ENCODE results near the gene NACC2.

Gene NACC2, protein sequence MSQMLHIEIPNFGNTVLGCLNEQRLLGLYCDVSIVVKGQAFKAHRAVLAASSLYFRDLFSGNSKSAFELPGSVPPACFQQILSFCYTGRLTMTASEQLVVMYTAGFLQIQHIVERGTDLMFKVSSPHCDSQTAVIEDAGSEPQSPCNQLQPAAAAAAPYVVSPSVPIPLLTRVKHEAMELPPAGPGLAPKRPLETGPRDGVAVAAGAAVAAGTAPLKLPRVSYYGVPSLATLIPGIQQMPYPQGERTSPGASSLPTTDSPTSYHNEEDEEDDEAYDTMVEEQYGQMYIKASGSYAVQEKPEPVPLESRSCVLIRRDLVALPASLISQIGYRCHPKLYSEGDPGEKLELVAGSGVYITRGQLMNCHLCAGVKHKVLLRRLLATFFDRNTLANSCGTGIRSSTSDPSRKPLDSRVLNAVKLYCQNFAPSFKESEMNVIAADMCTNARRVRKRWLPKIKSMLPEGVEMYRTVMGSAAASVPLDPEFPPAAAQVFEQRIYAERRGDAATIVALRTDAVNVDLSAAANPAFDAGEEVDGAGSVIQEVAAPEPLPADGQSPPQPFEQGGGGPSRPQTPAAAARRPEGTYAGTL

DNA sequence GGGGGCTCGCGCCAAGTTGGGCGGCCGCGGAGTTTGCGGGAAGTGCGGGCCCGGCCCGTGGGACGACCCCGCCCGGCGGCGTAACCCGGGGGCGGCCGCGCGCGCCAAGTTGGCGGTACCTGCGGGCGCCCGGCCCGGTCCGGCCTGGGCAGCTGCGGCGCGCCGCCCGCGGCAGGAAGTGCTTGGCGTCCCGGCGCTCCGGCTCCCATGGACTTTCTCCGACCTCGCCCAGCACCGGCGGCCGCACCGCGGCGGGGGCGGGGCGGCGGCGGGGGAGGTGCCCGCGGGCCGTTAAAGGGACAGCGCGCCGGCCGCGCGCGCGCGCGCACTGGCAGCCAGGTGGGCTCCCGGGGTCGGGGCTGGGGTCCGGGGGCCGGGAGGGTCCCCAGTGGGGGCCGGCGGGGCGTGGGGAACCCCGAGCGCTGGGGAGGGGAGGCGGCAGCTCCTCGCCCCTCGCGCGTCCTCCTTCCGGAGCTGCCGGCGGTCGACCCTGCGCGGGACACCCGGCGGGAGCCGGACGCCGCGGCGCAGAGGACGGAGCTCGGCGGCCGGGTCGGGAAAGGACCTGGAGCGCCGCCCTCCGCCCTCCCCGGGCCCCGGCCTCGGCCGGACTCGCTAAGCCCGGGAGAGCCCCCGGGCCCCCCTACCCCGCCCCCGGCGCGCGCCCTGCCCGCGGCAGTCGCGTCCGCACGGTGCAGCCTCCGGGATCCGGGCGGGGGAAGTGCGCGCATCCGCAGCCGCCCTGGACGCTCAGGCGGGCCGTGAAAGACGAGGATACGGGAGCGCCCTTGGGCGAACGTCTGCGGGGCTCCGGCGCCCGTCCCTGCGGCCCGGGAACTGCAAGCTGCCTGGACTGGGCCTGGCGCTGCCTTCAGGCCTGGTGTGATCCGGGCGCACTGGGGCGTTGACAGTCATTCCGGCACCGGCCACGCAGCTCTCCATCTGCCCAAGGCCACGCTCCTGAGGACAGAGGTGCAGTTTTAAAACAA lies at the start of gene NACC2:
Gene NACC2 (minus strand): TSS at position 220 of the 989 bp plus-strand sequence. CDS start 44,768 bp downstream, outside the sequence.
- no peak for DNase-seq (ENCODE audit: low read depth)

DNA sequence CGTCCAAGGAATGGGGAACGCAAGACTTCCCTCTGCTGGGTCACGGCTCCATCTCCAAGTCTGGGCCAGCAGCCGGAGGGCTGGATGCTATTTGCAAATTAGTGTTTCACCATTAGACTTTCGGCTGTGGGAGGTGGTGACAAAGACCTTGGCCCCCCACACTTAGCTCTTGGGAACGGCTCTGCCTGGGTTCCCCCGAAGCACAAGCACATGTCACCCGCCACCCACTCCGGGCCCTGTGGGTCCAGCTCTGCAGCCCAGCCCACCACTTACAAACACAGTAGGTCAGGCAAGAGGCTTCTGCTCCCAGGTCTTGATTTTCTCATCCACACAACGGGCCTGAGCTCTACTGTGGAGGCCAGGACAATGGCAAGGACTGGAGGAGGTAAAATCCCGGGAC lies 49.4 kb upstream of the NACC2 start:
- DNase-seq (ENCODE audit: low read depth) = no peak

DNA sequence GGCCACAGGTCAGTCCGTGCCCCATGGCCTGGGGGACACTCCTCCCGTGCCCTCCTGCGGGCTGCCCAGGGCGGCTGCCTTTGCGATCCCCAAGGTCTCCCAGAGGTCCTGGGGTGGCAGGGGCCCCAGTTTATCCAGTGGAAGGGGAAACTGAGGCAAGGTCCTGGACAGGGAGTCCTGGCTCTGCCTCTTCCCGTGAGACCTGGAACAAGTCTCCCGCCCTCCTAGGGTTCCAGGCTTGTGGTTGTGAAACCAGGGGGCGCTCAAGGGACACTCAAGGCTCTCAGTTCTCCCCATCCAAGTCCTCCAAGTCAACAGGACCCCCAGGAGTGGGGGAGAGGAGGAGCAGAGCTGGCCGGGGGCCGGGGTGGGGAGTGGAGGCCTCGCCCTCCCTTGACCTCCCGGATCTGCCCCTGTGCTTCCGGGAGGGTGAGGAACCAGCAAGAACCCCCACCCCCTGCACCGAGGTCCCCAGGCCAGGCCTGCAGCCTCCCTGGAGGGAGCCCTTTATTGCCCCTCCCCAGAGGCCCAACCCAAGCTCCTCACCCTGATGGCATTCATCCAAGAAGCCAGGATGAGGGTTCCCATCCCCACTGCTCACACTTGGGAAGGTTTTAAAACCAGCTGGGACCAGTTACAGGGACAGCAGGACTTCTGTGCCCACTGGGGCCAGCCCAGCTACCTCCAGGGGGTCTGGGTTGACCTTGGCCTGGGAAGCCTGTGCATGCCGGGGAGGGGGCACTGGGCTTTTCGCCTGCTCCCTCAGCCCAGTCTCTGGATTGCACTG lies 48.3 kb upstream of the NACC2 start:
- DNase-seq (ENCODE audit: low read depth) = no peak

DNA sequence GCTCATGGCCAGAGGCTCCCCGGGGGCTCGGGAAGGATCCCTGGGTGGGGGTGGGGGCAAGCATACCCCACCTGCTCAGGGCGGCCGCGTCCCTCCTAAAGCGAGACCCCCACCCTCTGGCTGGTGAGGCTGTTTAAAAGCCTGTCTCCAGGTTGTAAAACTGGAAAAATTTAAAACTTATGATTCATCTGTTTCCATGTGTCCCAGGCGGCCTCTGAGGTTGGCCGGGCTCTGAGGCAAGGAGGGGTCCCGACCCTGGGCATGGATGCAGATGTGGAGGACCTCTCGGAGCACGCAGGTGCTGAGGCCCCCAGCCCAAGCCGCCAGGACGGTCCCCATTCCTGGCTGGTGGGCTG lies 47.7 kb upstream of the NACC2 start:
- DNase-seq (ENCODE audit: low read depth) = no peak

DNA sequence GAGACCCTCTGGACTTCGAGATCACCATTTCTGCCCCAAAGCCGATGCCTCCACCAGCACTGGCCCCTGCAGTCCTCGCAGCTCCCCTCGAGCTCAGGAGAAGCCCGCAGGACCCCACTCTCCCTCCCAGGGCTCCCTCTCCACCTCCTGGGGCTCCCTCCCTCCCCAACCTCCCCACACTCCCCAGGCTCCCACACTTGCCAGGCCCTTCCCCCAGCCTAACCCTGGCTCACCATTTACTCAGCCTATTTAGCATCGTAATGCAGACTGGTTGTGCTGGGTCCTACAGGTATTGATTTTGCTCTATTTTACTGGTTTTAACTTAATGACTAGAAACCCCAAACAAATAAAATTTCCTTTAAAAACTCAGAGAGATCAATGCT lies 47.3 kb upstream of the NACC2 start:
- no peak for DNase-seq (ENCODE audit: low read depth)

DNA sequence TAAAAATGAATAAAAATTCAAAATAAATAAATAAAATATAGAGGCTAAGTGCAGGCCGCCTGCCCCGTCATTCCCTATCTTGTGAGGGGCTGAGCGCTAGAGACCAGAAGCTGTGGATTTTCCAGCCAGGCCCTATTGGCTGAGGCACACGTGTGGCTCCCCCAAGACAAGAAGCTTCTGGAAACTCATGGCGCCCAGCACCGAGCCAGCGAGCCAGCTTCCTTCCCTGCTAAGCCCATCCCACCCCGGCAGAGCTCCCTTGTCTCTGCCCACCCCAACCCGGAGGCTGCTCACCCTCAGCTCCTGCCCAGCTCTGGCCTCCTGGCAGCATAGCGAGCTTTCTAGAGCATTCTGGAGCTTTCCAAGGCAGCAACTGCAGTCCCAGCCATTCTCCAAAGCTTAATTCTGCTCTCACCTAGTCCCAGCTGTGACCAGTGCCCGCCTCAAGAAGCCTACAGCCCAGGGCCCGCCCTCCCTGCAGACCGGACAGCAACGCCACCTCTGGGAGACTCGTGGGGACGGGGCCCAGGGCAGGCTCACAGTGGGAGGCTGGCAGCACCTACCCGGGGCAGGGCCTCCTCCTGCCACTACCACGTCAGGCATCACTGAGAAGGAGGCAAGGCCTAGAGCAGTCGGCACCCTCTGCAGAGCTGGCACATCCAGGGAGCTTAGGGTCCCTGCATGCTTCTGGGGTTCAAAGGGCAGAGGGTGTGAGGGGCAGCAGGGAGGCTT lies 46.8 kb upstream of the NACC2 start:
- no peak for DNase-seq (ENCODE audit: low read depth)

DNA sequence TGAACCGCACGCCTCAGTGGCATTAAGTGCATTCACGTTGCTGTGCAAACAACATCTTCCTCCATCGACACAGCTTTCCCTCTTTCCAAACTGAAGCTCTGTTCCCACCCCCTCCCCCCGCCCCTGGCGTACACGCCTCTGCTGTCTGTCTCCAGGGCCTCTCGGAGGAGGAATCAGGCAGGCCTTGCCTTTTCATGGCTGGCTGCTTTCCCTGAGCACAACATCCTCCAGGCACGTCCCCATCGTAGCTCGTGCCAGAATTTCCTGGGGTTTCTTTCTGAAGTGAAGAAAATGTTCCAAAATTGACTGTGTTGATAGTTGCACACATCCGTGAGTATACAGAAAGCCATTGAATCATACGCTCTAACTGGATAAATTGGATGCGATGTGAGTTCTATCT lies 45.9 kb upstream of the NACC2 start:
- DNase-seq (ENCODE audit: low read depth) = no peak

DNA sequence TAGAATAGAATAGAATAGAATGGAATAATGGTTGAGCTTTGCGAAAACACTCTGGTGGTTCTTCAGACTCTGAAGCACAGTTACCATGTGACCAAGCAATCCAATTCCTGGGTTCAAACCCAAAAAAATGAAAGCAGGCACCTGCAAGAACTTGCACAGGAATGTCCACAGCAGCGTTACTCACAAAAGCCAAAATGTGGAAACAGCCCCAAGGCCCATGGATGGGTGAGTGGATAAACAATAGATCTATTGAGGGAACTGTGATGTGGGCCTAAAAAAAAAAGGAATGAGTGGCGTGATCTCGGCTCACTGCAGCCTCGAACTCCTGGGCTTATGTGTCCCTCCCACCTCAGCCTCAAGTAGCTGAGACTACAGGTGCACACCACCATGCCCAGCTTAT lies 45.0 kb upstream of the NACC2 start:
- DNase-seq (ENCODE audit: low read depth) = no peak

DNA sequence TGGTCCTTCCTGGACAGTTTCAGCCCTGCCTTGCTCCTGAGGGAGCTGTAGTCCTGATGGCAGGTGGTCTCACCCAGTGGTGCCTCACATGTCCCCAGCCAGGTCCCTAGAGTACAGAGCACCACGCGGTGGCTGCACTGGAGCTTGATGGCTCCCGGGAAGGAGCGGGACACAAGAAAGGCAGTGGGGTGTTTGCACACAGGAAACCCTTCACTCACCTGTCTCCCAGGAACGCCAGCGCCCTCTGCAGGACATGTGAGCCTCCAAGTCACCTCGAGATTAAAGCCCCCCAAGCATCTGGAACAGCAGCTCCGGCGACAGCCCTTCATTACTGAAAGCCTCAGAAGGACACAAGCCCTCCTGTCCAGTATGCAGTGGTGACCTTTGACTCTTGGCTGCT lies 43.5 kb upstream of the NACC2 start:
- DNase-seq (ENCODE audit: low read depth) = no peak

DNA sequence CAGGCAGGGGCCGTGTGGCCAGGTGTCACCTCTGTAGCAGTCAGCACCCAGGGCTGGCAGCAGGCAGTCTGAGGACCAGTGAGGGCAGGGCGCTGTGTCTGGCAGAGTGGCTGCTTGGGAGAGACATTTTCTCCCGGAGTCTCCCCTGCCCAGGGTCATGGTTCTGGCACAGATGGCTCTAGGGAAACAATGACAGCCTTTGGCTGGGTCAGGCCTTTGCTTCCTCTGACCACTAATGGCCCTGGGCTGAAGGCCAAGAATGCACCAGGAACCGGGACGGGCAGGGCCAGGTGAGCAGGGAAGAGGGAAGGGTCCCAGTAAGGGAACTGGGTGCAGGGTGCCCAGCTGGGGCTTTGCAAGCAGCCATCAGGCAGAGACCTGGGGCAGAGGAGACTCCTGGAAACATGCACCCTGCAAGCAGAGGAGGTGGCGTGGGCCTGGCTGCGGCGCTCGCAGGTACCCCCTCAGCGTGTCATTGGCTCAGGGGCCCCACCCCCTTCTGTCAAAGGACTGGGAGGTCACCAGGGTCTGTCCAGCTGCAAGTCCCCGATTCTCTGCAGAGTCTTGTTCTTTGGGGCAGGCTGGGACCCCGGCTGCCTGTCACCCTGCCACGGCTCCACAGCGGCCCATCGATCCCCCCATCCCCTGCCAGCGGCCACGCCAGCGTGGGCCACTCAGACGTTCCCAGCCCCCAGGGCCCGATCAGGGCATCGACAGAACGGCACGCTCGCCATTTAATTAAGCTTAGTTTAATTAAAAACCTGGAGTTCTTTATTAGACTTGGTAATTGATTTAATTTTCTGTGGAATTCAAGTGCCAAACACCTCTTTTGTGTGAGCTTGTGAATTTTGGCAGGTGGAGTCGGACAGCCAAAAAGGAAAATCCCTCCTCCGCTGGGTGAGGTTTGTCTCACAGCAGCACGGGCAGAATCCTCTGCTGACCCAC lies 42.5 kb upstream of the NACC2 start:
- no peak for DNase-seq (ENCODE audit: low read depth)

DNA sequence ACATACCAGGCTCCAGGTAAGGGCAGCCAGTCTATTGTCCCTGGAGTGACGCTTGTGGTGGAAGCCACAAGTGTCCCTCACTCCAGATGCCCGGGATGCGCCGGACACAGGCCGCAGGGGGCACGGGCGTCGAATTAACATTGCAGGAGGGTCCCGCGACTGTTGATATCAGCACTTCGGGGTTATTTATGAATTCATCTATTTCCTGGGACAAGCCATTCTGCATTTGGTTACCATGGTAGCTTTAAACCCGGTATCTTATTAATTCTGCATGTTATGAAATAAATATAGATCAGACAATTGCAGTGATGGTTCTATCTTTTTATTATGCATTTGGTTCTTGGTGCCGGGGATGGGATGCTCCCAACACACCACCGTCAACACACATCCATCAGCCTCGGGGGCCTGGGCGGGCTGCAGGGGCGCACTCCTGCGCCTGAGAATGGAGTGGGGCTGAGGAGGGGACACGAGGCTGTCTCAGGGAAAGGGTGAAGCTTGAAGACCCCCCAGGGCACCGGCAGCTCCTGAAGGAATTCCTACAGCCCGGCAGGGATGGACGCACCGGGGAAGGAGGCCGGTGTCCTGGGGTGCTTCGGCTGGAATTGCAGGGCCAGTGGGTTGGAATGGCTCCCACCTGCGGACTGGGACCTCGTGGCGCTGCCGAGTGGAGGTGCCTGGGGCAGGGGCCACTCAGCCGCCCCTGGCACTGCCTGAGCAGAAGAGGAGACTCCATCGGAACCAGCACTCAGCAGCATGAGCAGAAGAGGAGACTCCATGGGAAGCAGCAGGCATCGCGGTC lies 41.2 kb upstream of the NACC2 start:
- no peak for DNase-seq (ENCODE audit: low read depth)

DNA sequence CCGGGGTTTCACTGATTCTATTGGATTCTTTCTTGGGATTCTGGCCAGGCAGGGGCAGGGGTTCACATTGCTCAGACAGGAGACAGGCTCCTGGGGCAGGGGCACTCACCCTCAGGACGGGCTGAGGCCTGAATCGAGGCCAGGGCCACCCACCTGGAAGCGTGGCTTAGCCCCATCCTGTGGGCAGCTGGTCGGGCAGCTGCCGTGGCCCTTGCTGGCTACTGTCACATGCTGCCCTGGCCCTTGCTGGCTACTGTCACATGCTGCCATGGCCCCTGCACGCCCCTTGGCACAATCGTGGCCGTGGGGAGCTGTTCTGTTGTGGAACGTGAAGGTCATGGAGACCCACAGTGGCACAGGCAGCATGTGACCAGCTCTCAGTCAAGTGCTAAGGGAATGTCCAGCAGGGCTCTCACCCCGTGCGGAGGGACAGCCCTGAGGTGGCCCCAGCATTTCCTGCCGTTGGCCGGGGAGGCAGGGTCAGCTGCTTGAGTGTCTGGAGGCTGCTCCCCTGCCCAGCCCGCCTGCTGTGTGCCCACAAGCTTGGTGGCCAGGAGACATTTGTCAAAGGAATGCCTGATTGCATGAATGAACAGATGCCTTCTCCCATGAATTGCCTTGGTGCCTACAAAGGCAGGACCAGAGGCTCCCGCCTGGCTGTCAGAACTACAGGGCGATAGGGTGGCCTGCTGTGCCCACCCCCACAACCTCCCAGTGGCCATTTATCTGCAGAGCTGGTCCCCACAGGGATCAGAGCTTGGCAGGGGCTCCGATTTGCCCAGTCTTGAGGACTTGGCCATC lies 40.4 kb upstream of the NACC2 start:
- no peak for DNase-seq (ENCODE audit: low read depth)

DNA sequence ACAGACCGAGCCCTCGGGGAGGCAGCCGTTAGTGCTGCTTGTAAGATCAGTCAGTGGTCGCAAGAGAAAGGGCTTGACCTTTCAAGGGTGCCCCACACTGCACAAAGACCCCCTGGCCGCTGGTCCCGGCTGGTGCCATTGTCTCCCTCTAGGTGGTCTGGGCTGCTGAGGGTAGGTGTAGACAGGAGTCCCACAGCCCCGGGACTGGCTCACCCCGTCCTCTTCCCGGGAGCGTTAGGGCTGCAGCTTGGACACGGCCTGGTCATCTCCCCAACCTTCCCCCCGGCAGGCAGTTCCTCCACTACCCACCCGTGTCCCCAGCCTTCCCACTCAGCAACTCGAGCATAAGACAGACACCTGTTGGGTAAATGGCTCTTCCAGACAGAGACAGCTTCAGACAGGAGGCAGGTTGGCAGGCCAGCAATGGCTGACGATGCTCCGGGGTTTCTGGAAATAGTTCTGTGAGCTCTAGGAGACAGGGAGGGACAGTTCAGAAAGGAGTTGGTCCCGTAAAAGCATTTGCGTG lies 38.9 kb upstream of the NACC2 start:
- DNase-seq (ENCODE audit: low read depth) = no peak

DNA sequence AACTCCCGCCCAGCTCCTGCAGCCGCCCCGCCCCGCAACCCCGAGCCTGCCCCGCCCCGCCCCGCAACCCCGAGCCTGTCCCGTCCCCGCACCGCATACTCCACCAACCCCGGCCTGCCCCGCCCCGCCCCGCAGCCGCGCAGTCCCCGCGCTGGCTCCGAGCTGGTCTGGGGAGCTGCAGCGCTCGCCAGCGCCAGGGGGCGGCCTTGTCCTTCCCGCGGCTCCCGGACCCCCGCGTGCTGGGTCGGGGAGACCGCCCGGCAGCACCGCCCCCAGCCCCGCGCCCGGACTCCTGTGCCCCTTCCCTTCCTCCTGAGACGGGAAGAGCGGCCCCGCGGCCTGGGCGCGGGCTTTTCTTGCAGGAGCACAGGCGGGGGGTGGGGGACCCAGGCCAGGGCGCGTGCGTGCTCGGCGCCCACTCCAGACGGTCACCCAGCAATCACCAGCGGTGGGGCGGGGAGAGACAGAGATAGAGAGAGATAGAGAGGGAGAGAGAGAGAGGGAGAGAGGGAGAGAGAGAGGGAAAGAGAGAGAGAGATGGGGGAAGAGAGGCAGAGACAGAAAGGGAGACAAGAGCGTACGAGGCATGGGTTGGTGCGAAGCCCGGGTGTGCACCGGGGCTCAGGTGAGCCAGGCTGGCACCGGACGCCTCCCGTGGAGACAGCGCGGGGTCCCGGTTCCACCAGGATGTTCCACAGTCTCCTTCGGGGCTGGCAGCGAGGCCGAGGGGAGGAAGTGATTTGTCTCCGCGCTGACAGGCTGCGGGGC lies 38.3 kb upstream of the NACC2 start:
- no peak for DNase-seq (ENCODE audit: low read depth)

DNA sequence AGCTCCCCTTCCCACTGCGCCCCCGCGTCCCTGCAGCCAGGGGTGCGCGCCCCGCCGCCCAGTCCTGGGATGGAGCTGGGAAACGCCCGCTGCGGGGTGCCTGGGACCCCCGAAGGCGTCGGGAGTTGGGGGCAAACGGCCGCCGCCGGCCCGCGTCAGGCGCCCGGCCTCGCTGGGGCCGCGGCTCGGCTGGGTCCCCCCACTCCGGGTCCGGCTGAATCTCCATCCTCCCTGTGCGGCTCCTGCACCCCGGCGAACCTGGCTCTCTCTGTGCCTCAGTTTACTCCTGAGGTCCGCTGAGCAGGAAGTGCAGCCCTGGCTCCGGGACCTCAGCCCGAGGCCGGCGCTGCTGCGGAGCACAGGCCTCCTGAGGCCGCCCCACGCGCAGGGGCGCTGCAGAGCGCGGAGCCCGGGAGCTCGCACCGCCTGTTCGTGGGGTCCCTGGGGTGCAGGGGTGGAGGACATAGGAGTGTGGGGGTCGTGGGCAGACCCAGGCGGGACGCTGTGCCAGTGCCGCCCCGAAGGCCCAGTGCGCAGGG lies 37.5 kb upstream of the NACC2 start:
- no peak for DNase-seq (ENCODE audit: low read depth)

DNA sequence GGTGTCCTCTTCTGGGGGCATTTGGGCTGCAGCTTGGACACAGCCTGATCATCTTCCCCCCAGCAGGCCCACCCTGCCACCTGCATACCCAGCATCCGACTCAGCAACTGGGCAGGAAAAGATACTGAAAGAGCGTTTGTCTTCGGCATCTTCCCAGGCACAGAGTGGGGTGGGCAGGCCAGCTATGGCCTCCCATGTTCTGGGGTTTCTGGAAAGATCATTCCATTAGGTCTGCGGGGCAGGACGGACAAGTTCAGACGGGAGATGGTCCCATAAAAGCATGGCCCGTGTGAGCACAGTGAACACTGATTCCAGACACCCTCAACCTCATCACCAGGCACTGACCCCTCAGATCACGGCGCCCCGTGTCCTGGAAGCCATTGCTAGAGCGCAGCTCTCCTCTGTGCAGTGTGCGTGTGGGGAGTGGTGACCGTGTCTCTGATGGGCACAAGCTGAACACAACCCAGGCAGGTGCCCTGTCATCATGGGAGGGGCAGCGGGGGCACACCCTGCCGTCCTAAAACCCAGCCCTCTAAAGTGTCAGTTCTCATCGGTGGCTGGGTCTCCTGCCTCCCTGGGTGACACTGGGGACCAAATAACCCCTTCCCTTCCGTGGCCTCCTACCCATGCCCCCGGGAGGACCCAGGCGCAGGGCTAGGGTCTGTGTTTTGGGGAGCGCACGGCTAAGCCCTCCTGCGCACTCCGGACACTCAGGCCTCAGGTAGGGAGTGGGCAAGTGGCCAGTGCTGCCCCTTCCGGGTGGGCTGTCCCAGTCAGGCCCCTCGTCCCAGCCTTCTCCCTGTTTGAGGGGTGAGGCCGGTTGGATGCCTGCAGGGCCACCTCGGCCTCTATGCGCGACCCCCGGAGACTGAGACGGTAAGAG lies 36.8 kb upstream of the NACC2 start:
- DNase-seq (ENCODE audit: low read depth) = no peak
